Measurements from ENCODE around the gene ANO10. TPM values are rescaled to one million over a fixed set of nuclear protein-coding genes. Genes with fewer than 3 reads are reported as not detected.

ANO10 gene
- polyA plus RNA-seq, 1 donor from 2014 or later, result 11.1 TPM

DNA sequence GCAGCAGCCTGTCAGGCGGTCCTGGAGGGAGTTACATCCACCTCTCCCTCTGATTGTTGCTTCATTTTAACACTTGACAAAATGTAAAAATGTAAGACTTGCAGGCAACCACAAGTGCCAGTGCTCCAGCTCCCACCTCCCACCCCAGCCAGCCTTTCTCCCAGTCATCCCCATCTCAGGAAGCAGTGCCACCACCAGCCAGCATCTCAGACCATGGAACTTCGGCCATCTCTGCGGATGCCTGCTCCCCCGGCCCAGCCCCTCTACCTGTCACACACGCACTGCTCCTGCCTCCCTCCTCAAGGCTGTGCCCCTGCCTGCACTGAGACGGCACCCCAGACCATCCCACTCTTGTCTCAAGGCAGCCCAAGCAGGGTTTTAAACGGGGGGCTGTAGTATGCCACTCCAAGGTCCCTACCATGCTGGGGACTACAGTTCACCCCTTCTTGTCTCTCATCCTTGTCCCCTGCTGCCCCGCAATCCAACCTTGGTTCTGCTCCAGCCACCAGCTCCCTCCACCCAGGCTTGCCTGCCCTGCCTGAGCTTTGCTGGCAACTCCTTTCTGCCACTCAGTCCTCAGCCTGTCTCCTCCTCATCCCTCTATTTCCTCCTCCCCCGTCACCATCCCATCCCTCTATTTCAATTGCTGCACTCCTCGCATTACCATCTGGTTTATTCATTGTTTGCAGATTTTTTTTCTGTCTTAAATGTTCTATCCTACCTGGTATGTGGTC, 249.6 kb downstream of the ANO10 start:
- H3K27me3 ChIP-seq (ENCODE audit: insufficient read depth, low read depth, low read length), result no peaks in the 10 kb centered on the region
- H3F3A ChIP-seq (ENCODE audit: insufficient read depth, low read length, poor library complexity, severe bottlenecking), result no peaks in the 10 kb centered on the region
- no peaks in the 10 kb centered on the region for H4K20me1 ChIP-seq (ENCODE audit: insufficient read depth)
- H3K4me3 ChIP-seq (ENCODE audit: low read length), result no peak overlapping the region
- no peaks in the 10 kb centered on the region for H3K9me3 ChIP-seq (ENCODE audit: low read length)
- H3K79me2 ChIP-seq (replicated peaks; ENCODE audit: insufficient read depth, low read length), result no peaks in the 10 kb centered on the region
- H3K27ac ChIP-seq (ENCODE audit: low read length), result no peak overlapping the region
- TF ChIP-seq RAD21 (conservative IDR thresholded peaks at IDR 0.05) (no peak), MXI1 (conservative IDR thresholded peaks at IDR 0.05; ENCODE audit: poor library complexity, severe bottlenecking) (no peak), EZH2 (IDR thresholded peaks at IDR 0.05; ENCODE audit: borderline replicate concordance, insufficient read depth, low read length, poor library complexity, severe bottlenecking) (no peak), POLR2AphosphoS5 (IDR thresholded peaks at IDR 0.05) (no peak), EP300 (conservative IDR thresholded peaks at IDR 0.05; ENCODE audit: poor library complexity, severe bottlenecking) (no peak), SMC3 (conservative IDR thresholded peaks at IDR 0.05; ENCODE audit: poor library complexity) (no peak)
- TF ChIP-seq, protein P1, sequence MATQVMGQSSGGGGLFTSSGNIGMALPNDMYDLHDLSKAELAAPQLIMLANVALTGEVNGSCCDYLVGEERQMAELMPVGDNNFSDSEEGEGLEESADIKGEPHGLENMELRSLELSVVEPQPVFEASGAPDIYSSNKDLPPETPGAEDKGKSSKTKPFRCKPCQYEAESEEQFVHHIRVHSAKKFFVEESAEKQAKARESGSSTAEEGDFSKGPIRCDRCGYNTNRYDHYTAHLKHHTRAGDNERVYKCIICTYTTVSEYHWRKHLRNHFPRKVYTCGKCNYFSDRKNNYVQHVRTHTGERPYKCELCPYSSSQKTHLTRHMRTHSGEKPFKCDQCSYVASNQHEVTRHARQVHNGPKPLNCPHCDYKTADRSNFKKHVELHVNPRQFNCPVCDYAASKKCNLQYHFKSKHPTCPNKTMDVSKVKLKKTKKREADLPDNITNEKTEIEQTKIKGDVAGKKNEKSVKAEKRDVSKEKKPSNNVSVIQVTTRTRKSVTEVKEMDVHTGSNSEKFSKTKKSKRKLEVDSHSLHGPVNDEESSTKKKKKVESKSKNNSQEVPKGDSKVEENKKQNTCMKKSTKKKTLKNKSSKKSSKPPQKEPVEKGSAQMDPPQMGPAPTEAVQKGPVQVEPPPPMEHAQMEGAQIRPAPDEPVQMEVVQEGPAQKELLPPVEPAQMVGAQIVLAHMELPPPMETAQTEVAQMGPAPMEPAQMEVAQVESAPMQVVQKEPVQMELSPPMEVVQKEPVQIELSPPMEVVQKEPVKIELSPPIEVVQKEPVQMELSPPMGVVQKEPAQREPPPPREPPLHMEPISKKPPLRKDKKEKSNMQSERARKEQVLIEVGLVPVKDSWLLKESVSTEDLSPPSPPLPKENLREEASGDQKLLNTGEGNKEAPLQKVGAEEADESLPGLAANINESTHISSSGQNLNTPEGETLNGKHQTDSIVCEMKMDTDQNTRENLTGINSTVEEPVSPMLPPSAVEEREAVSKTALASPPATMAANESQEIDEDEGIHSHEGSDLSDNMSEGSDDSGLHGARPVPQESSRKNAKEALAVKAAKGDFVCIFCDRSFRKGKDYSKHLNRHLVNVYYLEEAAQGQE (IDR thresholded peaks at IDR 0.05; ENCODE audit: borderline replicate concordance), result no peak
- H3K9me2 ChIP-seq (ENCODE audit: insufficient read depth, low read length), result no peaks in the 10 kb centered on the region
- H3K4me2 ChIP-seq (ENCODE audit: low read length), result no peak overlapping the region
- H2AFZ ChIP-seq (ENCODE audit: low read depth, low read length), result no peak overlapping the region
- no peaks in the 10 kb centered on the region for H3K36me3 ChIP-seq (ENCODE audit: insufficient read depth, low read length)
- no peak overlapping the region for H3K9ac ChIP-seq (ENCODE audit: low read length)

DNA sequence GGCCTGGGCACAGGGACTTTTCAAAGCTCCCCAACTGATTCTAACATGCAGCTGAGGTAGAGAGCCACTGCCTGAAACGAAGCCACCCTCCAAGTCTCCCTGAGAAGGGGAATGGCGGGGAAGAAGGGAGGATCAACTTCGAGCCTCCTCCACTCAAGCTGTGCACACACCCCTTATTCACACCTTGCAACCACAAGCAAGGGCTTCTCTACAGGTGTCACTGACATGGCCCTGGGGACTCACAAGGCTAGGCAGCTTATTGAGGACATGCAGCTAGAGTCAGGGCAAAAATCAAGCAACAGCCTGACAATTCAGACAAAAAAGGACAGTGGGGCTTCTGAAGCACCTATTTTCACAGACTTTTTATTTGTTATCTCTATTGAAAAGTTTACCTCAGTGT, 250.3 kb downstream of the ANO10 start:
- no peak overlapping the region for H3K4me2 ChIP-seq (ENCODE audit: low read length)
- H3K36me3 ChIP-seq (ENCODE audit: insufficient read depth, low read length), result no peaks in the 10 kb centered on the region
- no peaks in the 10 kb centered on the region for H3K27me3 ChIP-seq (ENCODE audit: insufficient read depth, low read depth, low read length)
- H3K9me3 ChIP-seq (ENCODE audit: low read length), result no peaks in the 10 kb centered on the region
- H4K20me1 ChIP-seq (ENCODE audit: insufficient read depth), result no peaks in the 10 kb centered on the region
- no peaks in the 10 kb centered on the region for H3K9me2 ChIP-seq (ENCODE audit: insufficient read depth, low read length)
- no peaks in the 10 kb centered on the region for H3K79me2 ChIP-seq (replicated peaks; ENCODE audit: insufficient read depth, low read length)
- no peaks in the 10 kb centered on the region for H3F3A ChIP-seq (ENCODE audit: insufficient read depth, low read length, poor library complexity, severe bottlenecking)
- no peak overlapping the region for H3K27ac ChIP-seq (ENCODE audit: low read length)
- TF ChIP-seq EZH2 (IDR thresholded peaks at IDR 0.05; ENCODE audit: borderline replicate concordance, insufficient read depth, low read length, poor library complexity, severe bottlenecking), result no peak
- no peak for TF ChIP-seq MXI1 (conservative IDR thresholded peaks at IDR 0.05; ENCODE audit: poor library complexity, severe bottlenecking)
- no peak for TF ChIP-seq SMC3 (conservative IDR thresholded peaks at IDR 0.05; ENCODE audit: poor library complexity)
- TF ChIP-seq, protein P2, sequence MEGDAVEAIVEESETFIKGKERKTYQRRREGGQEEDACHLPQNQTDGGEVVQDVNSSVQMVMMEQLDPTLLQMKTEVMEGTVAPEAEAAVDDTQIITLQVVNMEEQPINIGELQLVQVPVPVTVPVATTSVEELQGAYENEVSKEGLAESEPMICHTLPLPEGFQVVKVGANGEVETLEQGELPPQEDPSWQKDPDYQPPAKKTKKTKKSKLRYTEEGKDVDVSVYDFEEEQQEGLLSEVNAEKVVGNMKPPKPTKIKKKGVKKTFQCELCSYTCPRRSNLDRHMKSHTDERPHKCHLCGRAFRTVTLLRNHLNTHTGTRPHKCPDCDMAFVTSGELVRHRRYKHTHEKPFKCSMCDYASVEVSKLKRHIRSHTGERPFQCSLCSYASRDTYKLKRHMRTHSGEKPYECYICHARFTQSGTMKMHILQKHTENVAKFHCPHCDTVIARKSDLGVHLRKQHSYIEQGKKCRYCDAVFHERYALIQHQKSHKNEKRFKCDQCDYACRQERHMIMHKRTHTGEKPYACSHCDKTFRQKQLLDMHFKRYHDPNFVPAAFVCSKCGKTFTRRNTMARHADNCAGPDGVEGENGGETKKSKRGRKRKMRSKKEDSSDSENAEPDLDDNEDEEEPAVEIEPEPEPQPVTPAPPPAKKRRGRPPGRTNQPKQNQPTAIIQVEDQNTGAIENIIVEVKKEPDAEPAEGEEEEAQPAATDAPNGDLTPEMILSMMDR (IDR thresholded peaks at IDR 0.05; ENCODE audit: poor library complexity, severe bottlenecking), result no peak
- TF ChIP-seq POLR2AphosphoS5 (IDR thresholded peaks at IDR 0.05), result no peak
- no peak for TF ChIP-seq RAD21 (conservative IDR thresholded peaks at IDR 0.05)
- TF ChIP-seq, protein P1 (IDR thresholded peaks at IDR 0.05; ENCODE audit: borderline replicate concordance), result no peak
- TF ChIP-seq EP300 (conservative IDR thresholded peaks at IDR 0.05; ENCODE audit: poor library complexity, severe bottlenecking), result no peak
- no peak for TF ChIP-seq TAF1 (IDR thresholded peaks at IDR 0.05; ENCODE audit: low read depth)
- H2AFZ ChIP-seq (ENCODE audit: low read depth, low read length), result no peak overlapping the region
- no peak overlapping the region for H3K4me3 ChIP-seq (ENCODE audit: low read length)
- no peak overlapping the region for H3K9ac ChIP-seq (ENCODE audit: low read length)

Measured in neural cell (in vitro differentiated cells).